HG02588 (cell line): ENCODE measurements around the gene TRIM40.
"Not testable (repeated sequence)": the region's sequence is repeated elsewhere in the genome, so short reads cannot be mapped to it uniquely, and the experiment has no call there.

Experiments
- ATAC-seq: cut with Tn5 transposase; IDR thresholded peaks from one replicate; pipeline ENCODE4 v1.9.1; 2021; ENCODE audit warnings: mild to moderate bottlenecking, moderate library complexity; ENCODE audit not compliant: unreplicated experiment

Gene TRIM40

DNA sequence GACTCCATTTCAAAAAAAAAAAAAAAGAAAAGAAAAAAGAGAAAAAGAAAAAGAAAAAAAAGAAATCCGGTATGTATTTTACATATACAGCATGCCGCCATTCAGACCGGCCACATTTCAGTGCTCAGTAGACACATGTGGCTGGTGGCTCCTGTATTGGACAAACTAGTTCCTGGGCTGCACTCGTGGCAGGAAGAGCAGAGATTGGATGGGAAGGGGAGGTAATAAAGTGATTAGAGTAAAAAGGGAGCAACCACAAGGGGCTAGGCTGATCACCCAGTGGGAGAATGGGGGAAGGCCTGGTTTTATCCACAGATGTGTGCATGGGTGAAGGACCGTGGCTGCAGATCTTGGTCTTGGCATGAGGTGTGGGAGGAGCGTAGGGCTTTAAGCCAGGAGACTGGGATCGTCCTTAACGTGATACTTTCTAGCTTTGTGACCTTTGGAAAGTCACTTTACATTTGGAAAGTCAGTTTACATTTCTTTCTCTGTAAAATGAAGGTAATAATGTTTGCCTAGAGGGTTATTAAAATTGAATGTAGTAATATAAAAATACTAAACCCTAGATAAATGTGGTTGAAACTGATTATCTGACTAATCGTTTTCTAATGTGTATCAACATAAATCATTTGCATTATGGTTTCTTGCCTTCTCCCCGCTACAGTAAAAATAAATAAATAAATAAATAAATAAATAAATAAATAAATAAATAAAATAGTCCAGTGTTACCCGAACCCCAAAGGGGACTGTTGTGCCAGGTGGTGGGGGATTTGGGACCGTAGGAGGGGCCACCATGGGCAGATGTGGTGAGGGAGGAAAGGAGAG, 26.5 kb downstream of the TRIM40 start:
- no peak for ATAC-seq

DNA sequence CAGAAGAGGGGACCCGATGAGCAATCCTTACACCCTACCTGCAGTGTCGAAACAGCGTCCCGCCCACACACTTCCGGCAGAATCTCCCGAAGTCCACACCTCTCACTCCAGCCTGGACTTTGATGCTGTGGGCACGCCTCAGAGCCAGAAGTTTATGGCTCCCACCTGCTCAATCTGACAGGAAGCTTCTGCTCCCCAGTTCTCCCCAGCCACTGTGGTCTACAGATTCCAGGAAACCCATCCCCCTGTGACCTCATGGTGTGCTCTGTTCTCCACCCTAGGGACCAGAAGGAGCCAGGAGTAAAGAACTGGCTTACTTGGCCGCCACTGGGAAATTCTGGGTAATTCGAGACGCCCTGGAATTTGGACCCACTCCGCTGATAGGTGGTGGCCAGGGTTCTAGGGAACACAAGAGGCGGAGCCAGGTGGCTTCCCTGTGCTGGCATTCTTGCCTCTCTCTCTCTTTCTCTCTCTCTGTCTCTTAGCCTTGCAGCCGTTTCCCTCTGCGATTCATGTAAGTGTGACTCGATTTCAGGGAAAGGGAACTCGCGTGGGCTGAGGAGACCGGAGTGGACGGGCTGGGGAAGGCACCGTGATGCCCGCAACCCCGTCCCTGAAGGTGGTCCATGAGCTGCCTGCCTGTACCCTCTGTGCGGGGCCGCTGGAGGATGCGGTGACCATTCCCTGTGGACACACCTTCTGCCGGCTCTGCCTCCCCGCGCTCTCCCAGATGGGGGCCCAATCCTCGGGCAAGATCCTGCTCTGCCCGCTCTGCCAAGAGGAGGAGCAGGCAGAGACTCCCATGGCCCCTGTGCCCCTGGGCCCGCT, 27.4 kb downstream of the TRIM40 start, which contains the start of gene TRIM15:
Gene TRIM15, plus strand, starts transcription at position 457 of the 828 bp plus-strand sequence. Its CDS starts 139 bp downstream, at position 596.
- ATAC-seq, result no peak

DNA sequence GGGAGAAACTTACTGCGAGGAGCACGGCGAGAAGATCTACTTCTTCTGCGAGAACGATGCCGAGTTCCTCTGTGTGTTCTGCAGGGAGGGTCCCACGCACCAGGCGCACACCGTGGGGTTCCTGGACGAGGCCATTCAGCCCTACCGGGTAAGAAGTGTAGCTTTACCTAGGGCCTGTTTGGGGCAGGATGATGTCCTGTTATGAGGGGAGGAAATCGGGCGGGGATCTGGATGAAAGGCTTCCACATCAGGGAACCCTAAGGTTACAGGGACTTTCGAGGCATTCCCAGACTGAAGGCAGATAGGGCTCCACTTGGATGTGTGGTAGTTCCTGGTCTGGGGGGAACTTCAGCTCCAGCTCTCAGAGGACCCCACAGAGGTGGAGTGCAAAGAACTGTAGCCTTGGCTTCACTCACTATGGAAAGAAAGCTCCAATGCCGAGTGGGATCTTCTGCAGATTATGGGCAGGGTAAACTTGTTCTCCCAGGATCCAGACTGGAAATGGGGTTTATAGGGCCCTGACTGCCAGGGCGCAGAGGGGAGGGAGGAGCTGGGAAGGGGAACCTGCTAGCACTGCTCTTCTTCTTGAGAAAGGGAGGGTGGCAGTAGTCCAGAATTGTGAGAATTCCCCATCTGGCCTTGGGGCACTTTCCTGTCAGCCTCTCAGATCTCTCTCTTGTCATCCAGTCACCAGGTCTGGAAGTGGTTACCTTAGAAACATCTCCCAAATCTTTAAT, 28.1 kb downstream of the TRIM40 start:
- ATAC-seq, result no peak

DNA sequence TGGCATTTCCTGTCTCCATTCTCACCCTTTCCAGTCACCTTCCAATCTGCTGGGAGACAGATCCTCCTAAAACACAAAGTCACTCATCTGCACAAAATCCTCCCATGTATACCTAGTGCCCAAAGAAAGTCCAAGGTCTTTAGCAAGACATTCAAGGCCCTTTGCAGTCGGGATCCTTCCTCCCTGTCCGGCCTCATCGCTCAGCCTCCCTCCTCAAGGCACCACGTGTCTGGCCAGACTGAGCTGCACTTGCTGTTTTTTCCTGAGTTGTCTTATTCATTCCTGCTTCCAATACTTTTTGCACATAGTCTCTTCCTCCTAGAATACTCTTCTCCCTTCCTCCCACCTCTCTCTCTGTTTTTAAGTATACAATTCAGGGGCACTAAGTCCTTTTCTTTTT, 28.8 kb downstream of the TRIM40 start:
- no peak for ATAC-seq

DNA sequence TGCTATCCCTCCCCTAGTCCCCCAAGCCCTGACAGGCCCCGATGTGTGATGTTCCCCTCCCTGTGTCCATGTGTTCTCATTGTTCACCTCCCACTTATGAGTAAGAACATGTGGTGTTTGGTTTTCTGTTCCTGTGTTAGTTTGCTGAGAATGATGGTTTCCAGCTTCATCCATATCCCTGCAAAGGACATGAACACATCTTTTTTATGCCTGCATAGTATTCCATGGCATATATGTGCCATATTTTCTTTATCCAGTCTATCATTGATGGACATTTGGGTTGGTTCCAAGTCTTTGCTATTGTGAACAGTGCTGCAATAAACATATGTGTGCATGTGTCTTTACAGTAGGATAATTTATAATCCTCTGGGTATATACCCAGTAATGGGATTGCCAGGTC, 29.3 kb downstream of the TRIM40 start:
- ATAC-seq, result not testable (repeated sequence)

DNA sequence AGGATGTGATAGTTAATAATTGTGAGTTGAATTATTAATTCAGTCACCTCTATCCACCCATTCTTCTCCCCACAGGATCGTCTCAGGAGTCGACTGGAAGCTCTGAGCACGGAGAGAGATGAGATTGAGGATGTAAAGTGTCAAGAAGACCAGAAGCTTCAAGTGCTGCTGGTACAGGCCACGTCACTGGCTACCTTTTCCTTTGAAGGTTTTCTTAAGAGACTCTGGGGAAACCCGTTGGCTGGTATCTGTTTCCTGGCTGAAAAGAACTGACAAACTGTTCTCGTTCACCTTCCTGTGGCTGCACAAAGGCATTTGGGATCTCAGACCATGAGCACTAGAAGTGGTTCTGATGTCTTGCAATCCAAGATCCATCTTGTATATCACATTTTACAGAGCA, 31.2 kb downstream of the TRIM40 start:
- ATAC-seq, result no peak

DNA sequence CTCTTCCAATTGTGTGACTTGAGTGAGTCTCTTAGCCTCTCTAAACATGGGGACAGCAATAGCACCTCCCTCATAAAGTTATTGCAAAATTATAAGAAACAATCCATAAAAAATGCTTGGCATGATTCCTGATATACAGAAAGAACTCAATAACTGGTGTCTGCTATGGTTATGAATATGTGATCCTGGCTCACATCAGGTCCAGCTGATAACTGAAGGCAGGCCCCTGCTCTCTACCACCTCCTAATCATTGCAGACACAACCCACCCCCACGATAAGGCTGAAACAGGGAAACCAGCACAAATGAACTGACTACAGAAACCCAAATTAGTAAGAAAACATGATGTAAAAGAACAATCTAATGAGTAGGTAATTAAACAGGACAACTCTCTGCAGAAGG, 32.8 kb downstream of the TRIM40 start:
- ATAC-seq, result no peak

DNA sequence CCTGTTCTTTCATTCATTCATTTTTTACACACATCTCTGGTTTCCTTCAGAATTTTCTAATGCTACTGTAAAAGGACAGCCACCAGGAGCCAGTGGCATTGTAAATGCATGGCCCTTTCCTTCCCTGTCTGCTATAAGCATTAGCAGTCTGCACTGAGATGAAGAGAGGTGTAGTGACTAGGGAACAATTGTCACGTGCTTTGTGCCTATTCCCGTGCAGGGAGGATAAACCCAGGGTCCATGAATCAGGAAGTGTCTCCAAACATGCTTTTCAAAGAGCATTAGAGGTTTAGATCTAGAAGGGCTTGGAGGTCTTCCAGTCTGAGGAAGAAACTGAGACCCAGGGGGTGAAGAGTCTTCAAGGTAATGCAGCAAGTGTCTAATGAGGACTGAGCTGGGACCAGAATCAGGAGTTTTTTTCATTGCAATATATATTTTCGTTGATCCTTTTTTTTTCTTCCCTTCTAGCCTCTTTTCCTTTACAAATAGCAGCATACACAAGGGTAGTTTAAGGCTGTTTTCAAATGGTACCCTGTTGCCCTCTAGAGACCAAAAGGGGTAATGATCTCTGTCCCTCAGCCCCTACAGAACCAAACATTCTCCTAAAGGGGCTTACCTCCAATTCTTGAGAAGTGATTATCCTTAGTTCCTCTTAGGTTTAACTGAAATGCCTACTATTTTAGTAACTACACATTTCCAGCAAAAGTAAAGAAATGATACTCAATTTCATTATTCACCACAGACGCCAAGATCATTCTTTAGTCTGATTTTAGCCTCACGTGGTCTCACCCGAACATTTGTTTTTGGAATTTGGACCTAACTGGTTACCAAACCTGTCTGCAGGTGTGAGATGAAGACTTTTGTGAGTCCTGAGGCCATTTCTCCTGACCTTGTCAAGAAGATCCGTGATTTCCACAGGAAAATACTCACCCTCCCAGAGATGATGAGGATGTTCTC, 34.0 kb downstream of the TRIM40 start:
- no peak for ATAC-seq

DNA sequence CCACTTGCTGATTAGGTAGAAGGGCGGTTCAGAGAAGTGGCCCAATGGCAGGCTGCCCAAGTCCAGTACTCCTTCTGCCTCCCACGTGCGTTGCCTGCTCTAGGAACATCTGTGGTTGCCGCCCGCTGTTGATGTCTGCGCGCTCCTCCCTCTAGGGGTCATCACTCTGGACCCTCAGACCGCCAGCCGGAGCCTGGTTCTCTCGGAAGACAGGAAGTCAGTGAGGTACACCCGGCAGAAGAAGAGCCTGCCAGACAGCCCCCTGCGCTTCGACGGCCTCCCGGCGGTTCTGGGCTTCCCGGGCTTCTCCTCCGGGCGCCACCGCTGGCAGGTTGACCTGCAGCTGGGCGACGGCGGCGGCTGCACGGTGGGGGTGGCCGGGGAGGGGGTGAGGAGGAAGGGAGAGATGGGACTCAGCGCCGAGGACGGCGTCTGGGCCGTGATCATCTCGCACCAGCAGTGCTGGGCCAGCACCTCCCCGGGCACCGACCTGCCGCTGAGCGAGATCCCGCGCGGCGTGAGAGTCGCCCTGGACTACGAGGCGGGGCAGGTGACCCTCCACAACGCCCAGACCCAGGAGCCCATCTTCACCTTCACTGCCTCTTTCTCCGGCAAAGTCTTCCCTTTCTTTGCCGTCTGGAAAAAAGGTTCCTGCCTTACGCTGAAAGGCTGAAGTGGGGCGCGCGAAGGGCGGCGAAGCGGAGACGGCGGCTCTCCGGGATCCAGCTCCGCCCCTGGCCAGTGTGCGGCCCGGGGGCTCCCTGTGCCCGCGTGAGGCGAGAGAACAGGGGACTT, 35.9 kb downstream of the TRIM40 start:
- ATAC-seq, result no peak

DNA sequence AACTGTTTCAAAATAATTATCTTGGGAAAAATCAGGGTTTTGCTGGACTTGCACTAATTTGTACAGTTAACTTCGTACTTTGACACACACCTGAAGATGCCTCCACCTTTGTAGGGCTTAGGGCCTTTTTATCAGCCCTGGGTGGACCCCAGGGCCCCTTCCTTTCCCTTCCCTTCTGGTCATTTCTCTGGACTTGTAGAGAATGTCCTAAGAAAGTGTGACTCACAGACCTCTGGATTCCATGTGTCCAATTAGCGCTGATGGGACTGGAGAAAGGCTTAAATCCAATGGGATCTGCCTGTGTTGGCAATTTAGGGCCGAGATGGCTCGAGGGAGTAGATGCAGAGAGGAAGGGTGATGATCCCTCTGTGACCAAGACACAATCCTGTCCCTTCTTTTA, 36.7 kb downstream of the TRIM40 start:
- no peak for ATAC-seq

DNA sequence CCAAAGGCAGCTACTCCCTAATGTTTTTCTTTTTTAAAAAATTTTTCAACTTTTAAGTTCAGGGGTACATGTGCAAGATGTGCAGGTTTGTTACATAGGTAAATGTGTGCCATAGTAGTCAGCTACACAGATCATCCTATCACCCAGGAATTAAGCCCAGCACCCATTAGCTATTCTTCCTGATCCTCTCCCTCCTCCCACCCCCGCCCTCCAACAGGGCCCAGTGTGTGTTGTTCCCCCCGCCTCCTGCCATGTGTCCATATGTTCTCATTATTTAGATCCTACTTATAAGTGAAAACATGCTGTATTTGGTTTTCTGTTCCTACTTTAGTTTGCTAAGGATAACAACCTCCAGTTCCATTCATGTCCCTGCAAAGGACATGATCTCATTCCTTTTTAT, 39.8 kb downstream of the TRIM40 start:
- no peak for ATAC-seq

DNA sequence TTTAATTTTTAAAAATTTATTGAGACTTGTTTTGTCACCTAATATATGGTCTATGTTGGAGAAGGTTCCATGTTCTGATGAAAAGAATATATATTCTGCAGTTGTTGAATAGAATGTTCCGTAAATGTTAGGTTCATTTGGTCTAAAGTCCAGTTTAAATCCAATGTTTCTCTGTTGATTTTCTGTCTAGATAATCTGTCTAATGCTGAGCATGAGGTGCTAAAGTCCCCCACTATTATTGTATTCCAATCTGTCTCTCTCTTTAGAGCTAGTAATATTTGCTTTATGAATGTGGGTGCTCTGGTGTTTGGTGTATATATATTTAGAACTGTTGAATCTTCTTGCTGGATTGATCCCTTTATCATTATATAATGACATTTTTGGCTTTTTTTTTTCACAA, 42.9 kb downstream of the TRIM40 start:
- ATAC-seq, result no peak

DNA sequence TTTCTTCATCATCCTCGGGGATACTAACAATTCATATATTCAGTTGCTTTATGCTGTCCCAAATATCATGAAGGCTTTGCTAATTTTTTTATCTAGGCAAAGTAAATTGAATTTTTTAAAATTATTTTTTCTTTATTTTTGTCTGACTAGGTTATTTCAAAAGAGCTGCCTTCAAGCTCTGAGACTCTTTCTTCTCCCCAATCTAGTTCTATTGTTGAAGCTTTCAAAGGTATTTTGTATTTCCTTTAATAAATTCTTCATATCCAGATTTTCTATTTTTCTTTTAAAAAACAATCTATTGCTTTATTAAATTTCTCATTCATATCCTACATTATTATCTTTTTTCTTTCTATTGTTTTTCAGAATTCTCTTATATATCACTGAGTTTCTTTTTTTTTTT, 44.2 kb downstream of the TRIM40 start:
- ATAC-seq, result no peak

DNA sequence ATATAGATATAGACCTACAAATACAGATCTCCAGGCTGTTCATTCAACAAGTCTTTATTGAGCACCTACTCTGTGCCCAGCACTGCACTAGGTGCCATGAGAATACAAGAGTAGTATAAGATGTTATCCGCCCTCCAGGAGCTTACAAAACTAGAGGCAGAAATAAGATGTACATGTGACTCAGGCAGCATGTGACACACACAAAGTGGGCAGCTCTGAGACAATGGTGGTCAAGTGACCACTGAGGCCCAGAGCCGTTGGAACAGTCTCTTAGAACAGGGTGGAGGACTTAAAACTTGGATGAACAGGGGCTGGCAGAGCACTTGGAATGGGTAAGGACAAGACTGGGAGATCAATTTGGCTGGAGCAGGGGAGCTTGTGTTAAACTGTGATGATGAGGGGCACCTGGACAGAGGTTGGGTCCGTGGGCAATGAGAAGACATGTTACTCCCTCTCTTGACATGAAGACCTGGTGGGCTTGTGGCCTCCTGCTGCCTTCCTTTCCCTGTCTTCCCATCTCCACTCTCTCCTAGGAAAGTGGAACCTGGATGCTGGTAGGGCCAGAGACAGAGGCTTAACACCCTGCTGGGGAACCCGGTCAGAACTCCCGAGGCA, 48.6 kb downstream of the TRIM40 start:
- no peak for ATAC-seq

DNA sequence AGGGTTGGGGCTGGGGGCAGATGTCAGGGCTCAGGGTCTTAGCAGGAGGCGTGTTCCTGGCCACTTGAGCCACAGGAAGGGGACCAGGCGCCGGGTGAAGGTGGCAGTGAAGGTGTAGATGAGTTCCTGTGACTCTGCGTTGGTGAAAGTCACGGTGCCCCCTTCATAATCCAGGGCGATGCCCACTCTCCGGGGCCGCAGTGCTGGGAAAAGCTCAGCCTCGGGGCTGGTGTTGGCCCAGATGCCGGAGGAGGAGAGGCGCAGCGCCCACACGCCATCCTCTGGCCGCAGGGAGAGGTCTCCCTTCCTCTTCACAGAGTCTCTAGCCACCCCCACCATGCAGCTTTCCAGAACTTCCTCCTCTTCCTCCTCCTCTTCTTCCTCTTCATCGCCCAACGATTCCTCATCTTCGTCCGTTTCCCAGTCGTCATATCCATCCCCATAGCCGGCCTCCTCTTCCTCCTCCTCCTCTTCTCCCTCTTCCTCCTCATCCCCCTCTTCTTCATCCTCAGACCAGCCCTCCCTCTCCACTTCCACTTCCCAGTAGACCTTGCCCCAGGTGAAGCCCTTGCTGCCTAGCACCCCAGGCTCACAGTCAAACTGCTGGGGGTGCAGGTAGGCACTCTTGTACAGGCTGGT, 50.0 kb downstream of the TRIM40 start:
- ATAC-seq, result no peak

DNA sequence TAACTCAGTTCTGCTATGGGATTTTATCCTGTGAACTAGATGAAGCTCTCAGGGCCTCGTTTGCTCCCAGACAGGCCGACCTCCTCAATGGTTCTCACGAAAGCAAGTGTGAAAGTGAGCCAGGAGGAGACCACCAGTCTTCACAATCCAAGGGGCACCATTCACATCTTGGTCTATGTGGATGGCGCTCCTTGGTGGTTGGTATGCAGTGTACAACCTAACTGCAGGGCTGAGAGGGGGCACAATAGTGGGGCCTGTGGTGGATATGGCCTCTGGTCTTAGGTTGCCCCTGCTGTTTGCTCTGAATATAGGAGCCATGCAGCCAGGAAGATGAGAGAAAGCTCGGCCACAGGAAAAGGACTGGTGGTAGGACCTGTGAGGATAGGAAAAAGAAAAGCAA, 52.6 kb downstream of the TRIM40 start:
- no peak for ATAC-seq

DNA sequence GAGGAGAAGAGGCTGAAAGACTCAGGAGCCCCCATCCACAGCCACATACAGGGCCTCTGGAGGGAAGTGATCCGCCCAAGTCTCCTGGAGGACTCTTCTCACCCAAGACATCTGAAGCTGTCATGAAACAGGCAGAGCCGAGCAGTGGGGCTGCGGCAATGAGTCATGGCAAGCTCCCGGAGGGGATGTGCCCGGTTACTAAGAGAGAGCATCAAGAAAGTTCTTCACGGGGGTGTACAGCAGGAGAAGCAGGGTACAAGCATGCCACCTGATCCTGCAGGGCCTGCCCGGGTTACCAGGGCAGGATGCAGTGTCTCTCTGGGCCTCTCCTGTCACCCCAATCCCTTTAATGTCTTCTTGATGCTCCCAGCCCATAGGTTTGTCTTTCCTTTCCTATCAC, 56.1 kb downstream of the TRIM40 start:
- no peak for ATAC-seq
